H1 (cell line): ENCODE data around the gene ZDHHC9. TPM values are rescaled to one million over a fixed set of nuclear protein-coding genes. Genes with fewer than 3 reads are reported as not detected.

ENCODE experiments used
- CTCF ChIA-PET: fragments of 300-600 bp; sonication (Branson Sonifier 250); formaldehyde crosslinking; loops from one replicate; lab custom pipeline; 2021; ENCODE audit not compliant: partially characterized antibody; lab: Charles Lee
- POLR2A ChIA-PET: fragments of 300-600 bp; sonication (Branson Sonifier 250); formaldehyde crosslinking; loops from one replicate; lab custom pipeline; 2021; ENCODE audit warnings: inconsistent platforms; ENCODE audit not compliant: partially characterized antibody; lab: Charles Lee
- DNase-seq, 2 experiments: peaks; one replicate each; pipeline versions ENCODE4 v3.0.0 to v3.0.0-alpha.2; 2010 to 2022; ENCODE audit warnings: low spot score in 2 of 2, low read depth in 1 of 2, mixed read lengths in 1 of 2
- FAIRE-seq: peaks from 2 replicates; lab custom pipeline; 2011; peaks lifted over from hg19 to GRCh38; lab: Jason Lieb, UNC
- H2AFZ ChIP-seq: 2 replicates; pipeline ENCODE4 v1.8.1; 2012; ENCODE audit warnings: low read length, inconsistent platforms
- H2AK5ac ChIP-seq: 2 replicates; pipeline ENCODE4 v1.6.1; 2013; ENCODE audit warnings: low read depth, low read length
- H2BK120ac ChIP-seq: replicated peaks from 2 replicates; pipeline ENCODE3; 2013; ENCODE audit warnings: low read depth, low read length, inconsistent platforms
- H2BK12ac ChIP-seq: 2 replicates; pipeline ENCODE4 v1.6.1; 2013; ENCODE audit warnings: low read depth, low read length
- H2BK15ac ChIP-seq: 2 replicates; pipeline ENCODE4 v1.6.1; 2013; ENCODE audit warnings: low read length
- H2BK20ac ChIP-seq: 2 replicates; pipeline ENCODE4 v1.6.1; 2013; ENCODE audit warnings: low read length
- H2BK5ac ChIP-seq: 2 replicates; pipeline ENCODE4 v1.6.1; 2013; ENCODE audit warnings: low read depth, low read length
- H3K14ac ChIP-seq: 2 replicates; pipeline ENCODE4 v1.6.1; 2013; ENCODE audit warnings: inconsistent platforms; ENCODE audit not compliant: insufficient read length
- H3K18ac ChIP-seq: 2 replicates; pipeline ENCODE4 v1.6.1; 2013; ENCODE audit warnings: low read length; ENCODE audit errors: extremely low read depth
- H3K23ac ChIP-seq: 2 replicates; pipeline ENCODE4 v1.6.1; 2013; ENCODE audit warnings: inconsistent platforms; ENCODE audit not compliant: insufficient read length
- H3K23me2 ChIP-seq: 2 replicates; pipeline ENCODE4 v1.6.1; 2013; ENCODE audit warnings: low read depth, low read length
- H3K27ac ChIP-seq: 2 replicates; pipeline ENCODE4 v1.6.1; 2011; ENCODE audit warnings: low read depth, low read length, inconsistent platforms
- H3K27me3 ChIP-seq, 4 experiments: replicated peaks in 1 of 4; 1 replicate in 1 of 4; 2 replicates in 3 of 4; pipeline versions ENCODE4 v1.6.1 to v1.8.1; 2011 to 2013; ENCODE audit warnings: low read length in 3 of 4, mild to moderate bottlenecking in 3 of 4, inconsistent platforms in 2 of 4, mixed read lengths in 2 of 4, moderate library complexity in 1 of 4; ENCODE audit not compliant: control insufficient read depth in 3 of 4, insufficient read depth in 3 of 4; ENCODE audit errors: extremely low read depth in 1 of 4
- H3K36me3 ChIP-seq, 4 experiments: 2 replicates each; pipeline versions ENCODE4 v1.6.1 to v1.8.1; 2011 to 2013; ENCODE audit warnings: mild to moderate bottlenecking in 4 of 4, low read length in 3 of 4, moderate library complexity in 2 of 4, control low read depth in 1 of 4, inconsistent platforms in 1 of 4; ENCODE audit not compliant: insufficient read depth in 4 of 4, control insufficient read depth in 2 of 4
- H3K4ac ChIP-seq: replicated peaks from 2 replicates; pipeline ENCODE3; 2013; ENCODE audit warnings: low read length, low read depth, mixed read lengths, inconsistent platforms; ENCODE audit not compliant: insufficient read length
- H3K4me1 ChIP-seq, 4 experiments: replicated peaks in 1 of 4; 1 replicate in 1 of 4; 2 replicates in 3 of 4; pipeline versions ENCODE4 v1.6.1 to v1.8.1; 2011 to 2013; ENCODE audit warnings: low read length in 3 of 4, inconsistent platforms in 2 of 4, mixed read lengths in 1 of 4; ENCODE audit not compliant: insufficient read depth in 4 of 4, control insufficient read depth in 3 of 4
- H3K4me2 ChIP-seq, 2 experiments: 2 replicates each; pipeline versions ENCODE4 v1.6.1 to v1.8.1; 2011 to 2013; ENCODE audit warnings: low read depth in 2 of 2, low read length in 2 of 2, control low read depth in 1 of 2, inconsistent platforms in 1 of 2, mild to moderate bottlenecking in 1 of 2; ENCODE audit not compliant: insufficient read depth in 1 of 2
- H3K4me3 ChIP-seq, 4 experiments: fragments of 200-600, 300-600 bp in 1 of 4; sonication (generic), shearing (Covaris generic), sonication (Bioruptor Twin) in 1 of 4; 2 replicates each; pipeline versions ENCODE4 v1.5.1 to v1.8.1; 2011 to 2016; ENCODE audit warnings: low read length in 4 of 4, low read depth in 3 of 4, control low read depth in 2 of 4, inconsistent platforms in 2 of 4, mild to moderate bottlenecking in 2 of 4, mixed read lengths in 1 of 4, moderate library complexity in 1 of 4; ENCODE audit not compliant: insufficient read depth in 2 of 4; ENCODE audit errors: extremely low read depth in 1 of 4
- H3K56ac ChIP-seq: replicated peaks from 2 replicates; pipeline ENCODE3; 2013; ENCODE audit warnings: low read depth, mild to moderate bottlenecking, mixed read lengths, low read length, inconsistent platforms; ENCODE audit not compliant: insufficient read length
- H3K79me1 ChIP-seq: 2 replicates; pipeline ENCODE4 v1.6.1; 2013; ENCODE audit warnings: low read depth, low read length, control low read depth
- H3K79me2 ChIP-seq, 2 experiments: 2 replicates each; pipeline versions ENCODE4 v1.6.1 to v1.8.1; 2012 to 2013; ENCODE audit warnings: low read length in 2 of 2, mild to moderate bottlenecking in 2 of 2, inconsistent platforms in 1 of 2; ENCODE audit not compliant: insufficient read depth in 2 of 2, control insufficient read depth in 1 of 2
- H3K9ac ChIP-seq, 4 experiments: replicated peaks in 1 of 4; 1 replicate in 1 of 4; 2 replicates in 3 of 4; pipeline versions ENCODE4 v1.6.1 to v1.8.1; 2011 to 2013; ENCODE audit warnings: low read depth in 3 of 4, low read length in 3 of 4, control low read depth in 2 of 4, mild to moderate bottlenecking in 2 of 4, moderate library complexity in 2 of 4, inconsistent platforms in 1 of 4; ENCODE audit errors: extremely low read depth in 1 of 4
- H3K9me3 ChIP-seq, 2 experiments: 2 replicates each; pipeline versions ENCODE4 v1.6.1 to v1.8.1; 2012 to 2013; ENCODE audit warnings: mild to moderate bottlenecking in 2 of 2, moderate library complexity in 2 of 2, control low read depth in 1 of 2, inconsistent platforms in 1 of 2, low read depth in 1 of 2, low read length in 1 of 2, mixed read lengths in 1 of 2; ENCODE audit not compliant: insufficient read depth in 2 of 2
- H4K20me1 ChIP-seq, 2 experiments: replicated peaks in 1 of 2; 2 replicates each; pipeline versions ENCODE3 to v1.8.1; 2011 to 2013; ENCODE audit warnings: inconsistent platforms in 2 of 2, low read length in 2 of 2, mild to moderate bottlenecking in 1 of 2; ENCODE audit not compliant: insufficient read depth in 2 of 2, control insufficient read depth in 1 of 2
- H4K5ac ChIP-seq: 2 replicates; pipeline ENCODE4 v1.6.1; 2013; ENCODE audit warnings: low read length, low read depth, mixed read lengths, inconsistent platforms; ENCODE audit not compliant: insufficient read length
- H4K8ac ChIP-seq: 2 replicates; pipeline ENCODE4 v1.8.0; 2013; ENCODE audit warnings: mild to moderate bottlenecking, moderate library complexity, low read length, inconsistent platforms; ENCODE audit not compliant: insufficient read depth; ENCODE audit errors: extremely low read depth
- H4K91ac ChIP-seq: replicated peaks from 2 replicates; pipeline ENCODE3; 2013; ENCODE audit warnings: low read length, mixed read lengths, inconsistent platforms; ENCODE audit not compliant: insufficient read length
- CBX8 ChIP-seq: fragments of 300-800, 300-1000 bp; sonication (generic); IDR thresholded peaks from 2 replicates; pipeline ENCODE4 v1.7.1; 2016; ENCODE audit warnings: low read depth, low read length, borderline replicate concordance
- CTCF ChIP-seq, 3 experiments: IDR thresholded peaks; 1 replicate in 2 of 3; 2 replicates in 1 of 3; pipeline versions ENCODE4 v1.5.1 to v1.6.1; 2011; ENCODE audit warnings: low read length in 3 of 3, mild to moderate bottlenecking in 3 of 3, inconsistent platforms in 2 of 3, low read depth in 1 of 3, moderate library complexity in 1 of 3; ENCODE audit not compliant: insufficient read depth in 1 of 3; ENCODE audit errors: control extremely low read depth in 1 of 3
- EGR1 ChIP-seq: IDR thresholded peaks from 2 replicates; pipeline ENCODE4 v1.6.1; 2011; ENCODE audit warnings: low read depth, low read length, borderline replicate concordance
- EP300 ChIP-seq, 2 experiments: IDR thresholded peaks; 1 replicate in 1 of 2; 2 replicates in 1 of 2; pipeline ENCODE4 v1.6.1; 2011 to 2012; ENCODE audit warnings: low read depth in 2 of 2, low read length in 2 of 2, mild to moderate bottlenecking in 2 of 2, borderline replicate concordance in 1 of 2, inconsistent platforms in 1 of 2, moderate library complexity in 1 of 2
- EZH2 ChIP-seq: fragments of 200-600 bp; sonication (generic); IDR thresholded peaks from 2 replicates; pipeline ENCODE4 v1.7.1; 2012; ENCODE audit warnings: low read depth, mild to moderate bottlenecking, moderate library complexity, low read length, inconsistent platforms; ENCODE audit not compliant: severe bottlenecking
- GTF2F1 ChIP-seq: IDR thresholded peaks from 2 replicates; pipeline ENCODE4 v1.6.1; 2012; ENCODE audit warnings: low read depth, low read length, improper control_type of control experiment, borderline replicate concordance
- HDAC2 ChIP-seq, 2 experiments: fragments of 300-600 bp in 1 of 2; sonication (generic) in 1 of 2; IDR thresholded peaks; 2 replicates each; pipeline ENCODE4 v1.6.1; 2011 to 2012; ENCODE audit warnings: low read depth in 2 of 2, low read length in 2 of 2, mild to moderate bottlenecking in 2 of 2, moderate library complexity in 2 of 2, borderline replicate concordance in 1 of 2, inconsistent platforms in 1 of 2
- NRF1 ChIP-seq: IDR thresholded peaks from 2 replicates; pipeline ENCODE4 v1.6.1; 2011; ENCODE audit warnings: mild to moderate bottlenecking, low read depth, low read length, improper control_type of control experiment
- RFX5 ChIP-seq: IDR thresholded peaks from 2 replicates; pipeline ENCODE4 v1.6.1; 2011; ENCODE audit warnings: low read depth, low read length, improper control_type of control experiment, borderline replicate concordance
- SP1 ChIP-seq: IDR thresholded peaks from 2 replicates; pipeline ENCODE4 v1.6.1; 2011; ENCODE audit warnings: low read depth, low read length
- TEAD4 ChIP-seq: IDR thresholded peaks from 2 replicates; pipeline ENCODE4 v1.6.1; 2012; ENCODE audit warnings: low read depth, low read length, inconsistent platforms, mixed read lengths
- WGBS, 2 experiments: shearing (Covaris generic) in 1 of 2; methylation state at CpG; one replicate each; pipeline versions ENCODE4 v1.1.6 to v1.1.7; 2013 to 2015; ENCODE audit warnings: low lambda C conversion rate in 2 of 2, mixed read lengths in 2 of 2, inconsistent platforms in 1 of 2, low coverage in 1 of 2, missing lambda C conversion rate in 1 of 2; ENCODE audit not compliant: insufficient replicate concordance in 2 of 2, insufficient coverage in 1 of 2, insufficient read length in 1 of 2; ENCODE audit errors: extremely low coverage in 1 of 2, missing lambda C conversion rate in 1 of 2; 5-methylcytosine and 5-hydroxymethylcytosine counted together
- polyA plus RNA-seq, 7 experiments: library from polyadenylated mRNA; depleted of rRNA in 3 of 7; stranded (reverse) in 5 of 7; unstranded in 2 of 7; fragments of >200 nt in 5 of 7; fragments of 200-250 nt in 2 of 7; gene quantifications; 1 replicate in 5 of 7; 2 replicates in 1 of 7; 4 replicates in 1 of 7; pipeline versions ENCODE4 v1.2.1 to v1.2.3, GENCODE V29; 2011 to 2013; ENCODE audit warnings: missing spikeins in 2 of 7, mixed read lengths in 2 of 7
- total RNA-seq: library from RNA; stranded (reverse); fragmentation: NEBNext Ultra II Directional; extraction: Animal tissue kit (Norgen Biotek cat#: 25700); gene quantifications from 2 replicates; pipeline ENCODE4 v1.2.1, GENCODE V29; 2021

ZDHHC9 gene
- total and polyA plus RNA-seq, 2 of the 8 experiments (the other 6 are each of a cell fraction or from before 2014, with no cell fraction given), result 18.1 to 28.3 TPM

GRCh38 chrX:129836827-129837226 lies 6.9 kb downstream of the ZDHHC9 start:
- H3K79me2 ChIP-seq, result peaks cover 0 to 18% of the 10 kb centered on the region in 2 experiments; a peak in 1 of 4 replicates
- no peak for FAIRE-seq
- POLR2A ChIA-PET, result no interaction called here
- TF ChIP-seq RFX5 (no peak), GTF2F1 (no peak), SP1 (no peak), HDAC2 (IDR thresholded peaks at IDR 0.05; ENCODE audit: borderline replicate concordance in 1 of 2, low read depth in 2 of 2, low read length in 2 of 2) (no peak), CBX8 (no peak), EZH2 (no peak), EGR1 (no peak), NRF1 (no peak), CTCF (IDR thresholded peaks at IDR 0.05; ENCODE audit: control extremely low read depth in 1 of 3, insufficient read depth in 1 of 3, low read depth in 1 of 3, low read length in 3 of 3) (no peak), TEAD4 (no peak), EP300 (IDR thresholded peaks at IDR 0.05; ENCODE audit: borderline replicate concordance in 1 of 2, low read depth in 2 of 2, low read length in 2 of 2) (no peak)

More at GRCh38 chrX:129836827-129837226, 6.9 kb downstream of the ZDHHC9 start:
- Histone ChIP-seq H4K20me1 (peaks cover 0 to 3% of the 10 kb centered on the region in 2 experiments), H3K9me3 (no peaks in the 10 kb centered on the region), H3K18ac (no peak overlapping the region), H4K5ac (no peak overlapping the region), H2BK15ac (no peak overlapping the region), H3K23me2 (no peaks in the 10 kb centered on the region; the same call in 1 of the 2 replicates), H3K56ac (no peak overlapping the region), H2AFZ (no peak overlapping the region), H3K27ac (no peak overlapping the region), H3K4ac (no peak overlapping the region), H3K79me1 (no peaks in the 10 kb centered on the region; the same call in 1 of the 2 replicates), H3K23ac (no peak overlapping the region), H2AK5ac (no peak overlapping the region), H2BK12ac (no peak overlapping the region), H3K4me2 (no peak overlapping the region), H4K8ac (no peak overlapping the region), H3K4me3 (no peak overlapping the region), H2BK120ac (no peak overlapping the region), H4K91ac (no peak overlapping the region), H3K4me1 (no peaks in the 10 kb centered on the region), H3K36me3 (peaks cover 0 to 5% (median 0%) of the 10 kb centered on the region in 4 experiments; a peak in 3 of 8 replicates), H2BK20ac (no peak overlapping the region), H3K27me3 (no peaks in the 10 kb centered on the region), H2BK5ac (no peak overlapping the region), H3K9ac (no peak overlapping the region), H3K14ac (no peak overlapping the region)
- WGBS, 2 experiments, result 86% methylated on average over 3 of the region's 3 CpGs; no CpG with 5 or more reads in 1 of the 2 experiments
- CTCF ChIA-PET, result interaction anchor here (0.6 to 1.4 kb wide), 3 partner anchors 10 to 159 kb away, joined by 3 read pairs; no protein-coding TSS in a partner anchor
- no peak for DNase-seq
